Hepatocyte (in vitro differentiated cells): ENCODE measurements around the gene RBX1.

Source experiments
- EZH2 ChIP-seq: fragments of 200-600 bp; sonication (generic); IDR thresholded peaks from 2 replicates; pipeline ENCODE4 v1.6.1; 2016; ENCODE audit warnings: antibody characterized with exemption, mild to moderate bottlenecking, borderline replicate concordance
- TF ChIP-seq, protein P1 (sequence below): fragments of 200-600 bp; sonication (generic); IDR thresholded peaks from 2 replicates; pipeline ENCODE4 v1.5.1; 2016; ENCODE audit warnings: antibody characterized with exemption, mild to moderate bottlenecking; ENCODE audit not compliant: poor library complexity

GRCh38 chr22:41009222-41009948, 58.2 kb downstream of the RBX1 start:
- TF ChIP-seq, protein P1, sequence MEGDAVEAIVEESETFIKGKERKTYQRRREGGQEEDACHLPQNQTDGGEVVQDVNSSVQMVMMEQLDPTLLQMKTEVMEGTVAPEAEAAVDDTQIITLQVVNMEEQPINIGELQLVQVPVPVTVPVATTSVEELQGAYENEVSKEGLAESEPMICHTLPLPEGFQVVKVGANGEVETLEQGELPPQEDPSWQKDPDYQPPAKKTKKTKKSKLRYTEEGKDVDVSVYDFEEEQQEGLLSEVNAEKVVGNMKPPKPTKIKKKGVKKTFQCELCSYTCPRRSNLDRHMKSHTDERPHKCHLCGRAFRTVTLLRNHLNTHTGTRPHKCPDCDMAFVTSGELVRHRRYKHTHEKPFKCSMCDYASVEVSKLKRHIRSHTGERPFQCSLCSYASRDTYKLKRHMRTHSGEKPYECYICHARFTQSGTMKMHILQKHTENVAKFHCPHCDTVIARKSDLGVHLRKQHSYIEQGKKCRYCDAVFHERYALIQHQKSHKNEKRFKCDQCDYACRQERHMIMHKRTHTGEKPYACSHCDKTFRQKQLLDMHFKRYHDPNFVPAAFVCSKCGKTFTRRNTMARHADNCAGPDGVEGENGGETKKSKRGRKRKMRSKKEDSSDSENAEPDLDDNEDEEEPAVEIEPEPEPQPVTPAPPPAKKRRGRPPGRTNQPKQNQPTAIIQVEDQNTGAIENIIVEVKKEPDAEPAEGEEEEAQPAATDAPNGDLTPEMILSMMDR, result no peak
- no peak for TF ChIP-seq EZH2
